HG03103 (cell line): ENCODE data around the gene SRRM3.
A peak's percentile ranks its signal among the peaks of the same experiment; 100 is the strongest.
"Not testable (repeated sequence)": the region's sequence is repeated elsewhere in the genome, so short reads cannot be mapped to it uniquely, and the experiment has no call there.

Source experiments
- ATAC-seq: cut with Tn5 transposase; IDR thresholded peaks from one replicate; pipeline ENCODE4 v1.9.1; 2021; ENCODE audit warnings: low read depth; ENCODE audit not compliant: unreplicated experiment

The SRRM3 gene

GRCh38 chr7:76310102-76310957 is 108.6 kb downstream of the SRRM3 start:
- ATAC-seq, result no peak

DNA sequence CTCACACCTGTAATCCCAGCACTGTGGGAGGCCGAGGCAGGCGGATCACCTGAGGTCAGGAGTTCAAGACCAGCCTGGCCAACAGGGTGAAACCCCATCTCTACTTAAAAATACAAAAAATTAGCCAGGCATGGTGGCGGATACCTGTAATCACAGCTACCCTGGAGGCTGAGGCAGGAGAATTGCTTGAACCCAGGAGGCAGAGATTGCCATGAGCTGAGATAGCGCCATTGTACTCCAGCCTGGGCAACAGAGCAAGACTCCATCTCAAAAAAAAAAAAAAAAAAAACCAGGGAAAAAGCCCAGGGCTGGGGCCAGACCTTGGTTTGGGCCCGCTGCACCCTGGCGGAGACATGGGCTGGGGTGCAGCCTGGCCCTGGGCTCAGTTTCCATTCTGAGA is 110.1 kb downstream of the SRRM3 start:
- ATAC-seq, result not testable (repeated sequence)

GRCh38 chr7:76314042-76314721 is 112.5 kb downstream of the SRRM3 start:
- ATAC-seq, result peak; percentile 27

GRCh38 chr7:76314740-76315139 is 113.0 kb downstream of the SRRM3 start:
- not testable (repeated sequence) for ATAC-seq

DNA sequence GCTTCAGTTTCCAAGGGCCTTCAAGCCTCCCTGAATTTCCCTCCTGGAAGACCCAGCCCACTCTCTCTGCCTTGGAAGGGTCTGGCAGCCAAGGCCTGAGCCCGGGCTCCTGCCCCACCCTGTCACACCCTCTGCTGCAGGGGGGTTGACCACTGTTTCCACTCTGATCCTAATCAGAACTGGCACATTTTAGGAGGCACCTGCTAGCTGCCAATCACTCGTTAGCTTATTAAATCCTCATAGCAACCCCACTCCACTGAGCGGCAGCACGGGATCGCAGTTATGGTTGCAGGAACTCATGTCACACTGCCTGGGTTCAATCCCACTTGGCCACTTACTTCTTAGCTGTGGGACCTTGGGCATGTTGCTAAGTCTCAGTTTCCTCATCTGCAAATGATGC is 113.7 kb downstream of the SRRM3 start:
- no peak for ATAC-seq

GRCh38 chr7:76316984-76317781 is 115.5 kb downstream of the SRRM3 start:
- ATAC-seq, result no peak

GRCh38 chr7:76317782-76318487 is 116.2 kb downstream of the SRRM3 start:
- ATAC-seq, result peak; percentile 86

- peak; percentile 34 for ATAC-seq
Observed at GRCh38 chr7:76318488-76319353, 117.0 kb downstream of the SRRM3 start.

DNA sequence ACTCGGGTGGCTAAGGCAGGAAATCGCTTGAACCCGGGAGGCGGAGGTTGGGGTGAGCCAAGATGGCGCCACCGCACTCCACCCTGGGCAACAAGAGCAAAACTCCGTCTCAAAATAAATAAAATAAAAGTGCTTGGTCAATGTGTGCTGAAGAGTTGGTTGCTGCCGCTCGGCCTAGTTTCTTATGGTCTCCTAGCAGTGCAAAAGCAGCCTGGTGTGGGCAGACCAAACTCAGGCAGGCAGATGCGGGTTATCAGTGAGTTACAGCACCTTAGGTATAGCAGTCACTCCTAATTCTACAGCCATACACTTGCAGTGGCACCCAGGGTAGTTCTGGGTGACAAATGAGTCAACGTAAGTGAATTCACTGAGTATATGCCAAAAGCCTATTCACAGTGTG is 123.4 kb downstream of the SRRM3 start:
- ATAC-seq, result no peak

DNA sequence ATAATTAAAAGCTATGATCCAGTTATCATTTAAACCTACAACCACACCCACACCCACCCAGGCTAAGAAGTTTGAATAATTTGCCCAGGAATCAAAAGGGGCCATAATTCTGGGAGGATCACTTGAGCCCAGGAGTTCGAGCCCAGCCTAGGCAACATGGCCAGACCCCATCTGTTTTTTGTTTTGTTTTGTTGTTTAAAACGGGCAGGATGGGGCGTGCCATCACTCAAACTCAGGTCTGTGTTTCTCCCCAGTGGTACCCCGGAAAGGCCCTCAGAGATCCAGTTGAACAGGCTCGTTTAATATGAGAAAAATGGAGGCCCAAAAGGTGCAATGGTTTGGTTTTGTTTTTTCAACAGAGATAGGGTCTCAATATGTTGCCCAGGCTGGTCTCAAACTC is 124.1 kb downstream of the SRRM3 start:
- ATAC-seq, result no peak

DNA sequence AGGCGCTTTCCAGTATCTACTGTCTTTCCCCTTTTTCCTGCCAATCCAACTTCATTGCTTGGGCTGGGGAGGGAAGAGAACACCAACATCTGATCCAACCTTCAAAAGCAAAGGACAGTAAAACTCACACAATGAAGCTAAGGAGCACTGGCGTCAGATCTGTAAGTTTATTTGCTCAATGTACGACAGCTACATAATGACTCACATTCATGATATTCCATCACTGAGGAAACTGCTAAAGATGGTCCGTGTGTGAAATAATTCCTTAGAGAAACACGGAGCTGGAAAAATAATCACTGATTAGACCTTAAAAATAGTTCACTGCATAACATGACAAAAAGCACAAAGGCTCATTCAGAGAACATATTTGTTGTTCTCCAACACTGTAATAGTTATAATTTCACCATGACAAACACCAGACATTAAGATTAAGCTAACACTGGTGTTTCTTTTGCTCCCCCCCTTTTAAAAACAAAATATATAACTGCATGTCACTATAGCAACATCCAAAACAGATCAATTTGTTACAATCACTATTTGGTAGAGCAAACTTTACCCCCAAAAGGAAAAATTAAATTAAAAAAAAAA is 125.0 kb downstream of the SRRM3 start:
- no peak for ATAC-seq

GRCh38 chr7:76327610-76328009 is 125.9 kb downstream of the SRRM3 start:
- ATAC-seq, result no peak

GRCh38 chr7:76328389-76328788 is 126.7 kb downstream of the SRRM3 start:
- ATAC-seq, result no peak

- no peak for ATAC-seq
Observed at GRCh38 chr7:76329479-76329878, 127.8 kb downstream of the SRRM3 start.

DNA sequence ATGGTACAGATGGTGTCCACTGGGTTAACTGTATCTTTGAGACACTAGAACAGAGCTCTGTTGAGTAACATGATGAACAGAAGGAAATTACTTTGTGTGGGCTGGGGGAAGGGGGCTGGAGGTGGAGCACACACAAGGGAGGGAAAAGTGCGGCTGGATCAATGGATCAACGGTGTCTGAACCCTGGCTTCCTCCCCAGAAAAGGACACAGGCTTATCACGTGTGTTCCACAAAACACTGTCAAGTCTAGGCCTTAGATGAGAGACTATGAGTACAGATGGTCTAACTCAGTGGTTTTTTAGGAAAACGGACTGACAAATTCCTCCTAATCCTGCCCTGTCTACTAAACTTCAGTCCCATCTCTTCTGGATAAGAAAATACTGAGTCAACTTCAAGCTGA is 128.6 kb downstream of the SRRM3 start:
- no peak for ATAC-seq

GRCh38 chr7:76330673-76331072 is 129.0 kb downstream of the SRRM3 start:
- no peak for ATAC-seq

DNA sequence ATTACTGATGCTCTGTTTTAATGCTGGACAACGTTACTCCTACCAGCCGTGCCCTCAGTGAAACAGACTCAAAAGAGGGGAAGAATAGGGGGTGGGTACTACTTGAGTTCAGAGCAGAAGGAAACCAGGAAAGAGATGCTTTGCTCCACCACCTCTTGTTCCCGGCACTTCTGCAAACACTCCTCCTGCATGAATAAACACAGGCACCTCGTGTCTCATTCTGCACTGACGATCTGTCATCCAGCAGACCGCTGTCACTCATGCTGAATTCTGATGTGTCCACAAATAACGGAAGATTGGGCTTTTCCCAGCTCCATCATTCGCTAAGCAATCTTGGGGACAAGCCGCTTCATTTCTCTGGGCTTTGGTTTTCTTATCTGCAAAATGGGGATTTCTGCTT is 130.4 kb downstream of the SRRM3 start:
- no peak for ATAC-seq

DNA sequence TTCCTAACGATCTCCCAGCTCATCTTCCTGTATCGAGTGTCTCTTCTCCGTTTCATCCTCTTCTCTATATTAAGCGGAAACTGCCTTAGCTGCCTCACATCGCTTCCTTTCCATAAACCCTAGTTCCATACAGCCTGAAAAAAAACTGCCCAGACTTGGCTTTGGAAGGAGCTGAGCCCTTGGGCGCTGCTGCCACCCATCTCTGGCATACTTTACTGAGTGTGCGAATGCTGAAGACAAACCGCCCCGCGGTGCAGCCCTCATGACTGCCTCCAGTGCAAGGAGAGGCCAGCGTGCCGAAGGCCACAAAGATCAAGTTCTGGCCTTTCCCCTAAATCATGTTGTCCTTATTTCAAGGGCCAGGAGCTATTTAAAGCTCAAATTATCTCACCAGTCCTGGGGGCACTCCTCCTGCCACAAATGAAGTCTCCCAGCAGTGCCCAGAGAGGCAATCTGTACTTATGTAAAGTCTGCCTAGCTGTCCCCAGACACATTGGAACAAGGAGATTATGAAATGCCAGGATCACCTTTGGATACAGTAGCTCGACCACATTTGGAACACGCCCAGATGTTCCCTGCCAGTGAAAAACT is 131.9 kb downstream of the SRRM3 start:
- no peak for ATAC-seq
